HepG2 (cell line): ENCODE measurements around the gene CALY. TPM values are rescaled to one million over a fixed set of nuclear protein-coding genes. Genes with fewer than 3 reads are reported as not detected.

Experiments
- AGO2 ChIP-seq: fragments of 200-400 bp; formaldehyde crosslinking; optimal IDR thresholded peaks from 2 replicates; pipeline ENCODE3; 2017; ENCODE audit warnings: mild to moderate bottlenecking, low read depth, low read length, moderate library complexity
- HOXA5 ChIP-seq: sonication (generic); formaldehyde crosslinking; IDR thresholded peaks from 2 replicates; pipeline ENCODE4 v1.4.0; 2020; ENCODE audit warnings: missing genetic modification reagents
- HOXD1 ChIP-seq: sonication (generic); formaldehyde crosslinking; IDR thresholded peaks from 2 replicates; pipeline ENCODE4 v1.5.0; 2020; ENCODE audit warnings: missing genetic modification reagents
- NR1H2 ChIP-seq: sonication (generic); formaldehyde crosslinking; IDR thresholded peaks from 2 replicates; pipeline ENCODE4 v1.8.1; 2022; ENCODE audit warnings: low read depth, missing genetic modification reagents, borderline replicate concordance
- PCBP2 ChIP-seq: fragments of 200-400 bp; formaldehyde crosslinking; optimal IDR thresholded peaks from 2 replicates; pipeline ENCODE3; 2018; ENCODE audit warnings: low read length, low read depth; ENCODE audit not compliant: poor library complexity, severe bottlenecking
- REL ChIP-seq: sonication (generic); formaldehyde crosslinking; conservative IDR thresholded peaks from 2 replicates; pipeline ENCODE4 v1.8.0; 2022; ENCODE audit warnings: mild to moderate bottlenecking, missing genetic modification reagents, moderate library complexity
- RFX5 ChIP-seq: IDR thresholded peaks from 2 replicates; pipeline ENCODE4 v1.6.1; 2011; ENCODE audit warnings: low read depth, low read length, improper control_type of control experiment
- TEAD2 ChIP-seq: sonication (generic); formaldehyde crosslinking; IDR thresholded peaks from 2 replicates; pipeline ENCODE4 v1.9.0; 2021; ENCODE audit warnings: missing genetic modification reagents
- TIGD3 ChIP-seq: sonication (generic); formaldehyde crosslinking; IDR thresholded peaks from 2 replicates; pipeline ENCODE4 v1.5.1; 2020; ENCODE audit warnings: mild to moderate bottlenecking, missing genetic modification reagents, borderline replicate concordance
- USF2 ChIP-seq, 2 experiments: sonication (generic) in 1 of 2; formaldehyde crosslinking in 1 of 2; IDR thresholded peaks; 2 replicates each; pipeline versions ENCODE4 v1.5.1 to v1.6.1; 2011 to 2020; ENCODE audit warnings: borderline replicate concordance in 1 of 2, low read depth in 1 of 2, low read length in 1 of 2, mild to moderate bottlenecking in 1 of 2, missing genetic modification reagents in 1 of 2, moderate library complexity in 1 of 2
- ZBTB37 ChIP-seq: sonication (generic); formaldehyde crosslinking; IDR thresholded peaks from 2 replicates; pipeline ENCODE4 v1.4.0; 2020; ENCODE audit warnings: mild to moderate bottlenecking, missing genetic modification reagents
- ZFP62 ChIP-seq: sonication (generic); formaldehyde crosslinking; IDR thresholded peaks from 2 replicates; pipeline ENCODE4 v1.4.0; 2020; ENCODE audit warnings: missing genetic modification reagents
- ZNF713 ChIP-seq: sonication (generic); formaldehyde crosslinking; IDR thresholded peaks from 2 replicates; pipeline ENCODE4 v1.4.0; 2020; ENCODE audit warnings: mild to moderate bottlenecking, missing genetic modification reagents
- polyA plus RNA-seq, 8 experiments: library from polyadenylated mRNA; depleted of rRNA in 3 of 8; stranded (reverse) in 7 of 8; unstranded in 1 of 8; fragments of >200 nt; fragmentation: Illumina TruSeq in 4 of 8; extraction: Trizol in 4 of 8; gene quantifications; 2 replicates each; pipeline versions ENCODE4 v1.2.1 to v1.2.3, GENCODE V29; 2011 to 2016; ENCODE audit warnings: low read depth in 4 of 8, missing spikeins in 1 of 8, mixed read lengths in 1 of 8; ENCODE audit not compliant: insufficient read depth in 1 of 8
- total RNA-seq, 5 experiments: library from RNA; depleted of rRNA; stranded (reverse); fragments of >200 nt; fragmentation: Illumina TruSeq; extraction: Trizol; gene quantifications; 2 replicates each; pipeline ENCODE4 v1.2.3, GENCODE V29; 2016; ENCODE audit warnings: low read depth in 1 of 5
- TF ChIP-seq, protein P1 (sequence below): sonication (generic); formaldehyde crosslinking; IDR thresholded peaks from 2 replicates; pipeline ENCODE4 v1.5.1; 2020; ENCODE audit warnings: mild to moderate bottlenecking, missing genetic modification reagents, borderline replicate concordance
- TF ChIP-seq, protein P2 (sequence below): sonication (generic); formaldehyde crosslinking; IDR thresholded peaks from 2 replicates; pipeline ENCODE4 v1.4.0; 2020; ENCODE audit warnings: missing genetic modification reagents

The CALY gene
- total and polyA plus RNA-seq, 2 of the 13 experiments (the other 11 are each of a cell fraction or from before 2014, with no cell fraction given): 0.08 TPM; not detected in 1

DNA sequence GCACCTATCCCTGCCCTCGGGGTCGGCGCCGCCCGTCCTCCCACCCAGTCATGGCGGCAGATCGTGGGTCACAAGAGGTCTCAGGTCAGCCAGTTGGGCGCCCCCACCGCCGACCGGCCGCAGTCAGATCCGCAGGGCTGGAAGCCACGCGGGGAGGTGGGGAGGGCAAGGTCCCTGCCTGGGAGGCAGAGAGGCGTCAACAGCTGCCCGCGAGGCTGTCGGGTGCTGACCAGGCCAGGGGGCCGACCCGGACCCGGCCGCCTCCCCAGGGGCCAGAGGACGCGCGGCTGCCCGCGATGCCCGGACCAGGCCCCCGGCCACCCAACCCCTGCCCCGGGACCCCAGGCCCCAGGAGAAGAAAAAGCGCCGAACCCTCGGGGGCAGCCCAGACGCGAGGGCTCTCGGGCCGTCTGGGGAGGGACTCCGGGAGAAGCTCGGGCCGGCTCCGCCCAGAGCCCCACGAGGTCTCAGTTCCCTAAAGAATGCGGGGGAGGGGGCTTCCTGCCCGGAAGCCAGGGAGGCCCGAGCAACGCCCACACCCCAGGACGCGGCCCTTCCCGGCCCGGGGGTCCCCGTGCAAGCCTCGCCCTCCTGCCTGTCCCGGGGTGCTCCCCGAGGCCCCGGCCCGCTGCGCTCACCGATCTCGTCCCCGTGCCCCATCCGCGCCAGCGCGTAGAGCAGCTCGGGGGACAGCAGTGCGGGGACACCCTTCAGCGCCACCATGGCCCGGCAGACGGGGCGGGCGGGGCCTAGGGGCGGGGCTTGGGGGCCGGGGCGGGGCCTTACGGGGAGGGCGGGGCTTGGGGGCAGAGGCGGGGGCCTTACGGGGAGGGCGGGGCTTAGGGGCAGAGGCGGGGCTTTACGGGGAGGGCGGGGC is 20.8 kb upstream of the CALY start, which contains the start of gene FUOM (continued):
- TF ChIP-seq USF2 (IDR thresholded peaks at IDR 0.05; ENCODE audit: low read depth, low read length) (no peak), USF2 (CRISPR knock-in tag; IDR thresholded peaks at IDR 0.05; ENCODE audit: borderline replicate concordance) (no peak), RFX5 (no peak), TEAD2 (CRISPR knock-in tag) (no peak), HOXD1 (no peak), ZNF713 (CRISPR knock-in tag) (no peak), REL (CRISPR knock-in tag) (no peak; the same call in 1 of the 2 replicates), ZFP62 (CRISPR knock-in tag) (no peak), AGO2 (peak; percentile 73), NR1H2 (CRISPR knock-in tag) (no peak), TIGD3 (CRISPR knock-in tag) (no peak; the same call in 1 of the 2 replicates), ZBTB37 (CRISPR knock-in tag) (no peak), PCBP2 (no peak), HOXA5 (CRISPR knock-in tag) (no peak)
- TF ChIP-seq, protein P1, sequence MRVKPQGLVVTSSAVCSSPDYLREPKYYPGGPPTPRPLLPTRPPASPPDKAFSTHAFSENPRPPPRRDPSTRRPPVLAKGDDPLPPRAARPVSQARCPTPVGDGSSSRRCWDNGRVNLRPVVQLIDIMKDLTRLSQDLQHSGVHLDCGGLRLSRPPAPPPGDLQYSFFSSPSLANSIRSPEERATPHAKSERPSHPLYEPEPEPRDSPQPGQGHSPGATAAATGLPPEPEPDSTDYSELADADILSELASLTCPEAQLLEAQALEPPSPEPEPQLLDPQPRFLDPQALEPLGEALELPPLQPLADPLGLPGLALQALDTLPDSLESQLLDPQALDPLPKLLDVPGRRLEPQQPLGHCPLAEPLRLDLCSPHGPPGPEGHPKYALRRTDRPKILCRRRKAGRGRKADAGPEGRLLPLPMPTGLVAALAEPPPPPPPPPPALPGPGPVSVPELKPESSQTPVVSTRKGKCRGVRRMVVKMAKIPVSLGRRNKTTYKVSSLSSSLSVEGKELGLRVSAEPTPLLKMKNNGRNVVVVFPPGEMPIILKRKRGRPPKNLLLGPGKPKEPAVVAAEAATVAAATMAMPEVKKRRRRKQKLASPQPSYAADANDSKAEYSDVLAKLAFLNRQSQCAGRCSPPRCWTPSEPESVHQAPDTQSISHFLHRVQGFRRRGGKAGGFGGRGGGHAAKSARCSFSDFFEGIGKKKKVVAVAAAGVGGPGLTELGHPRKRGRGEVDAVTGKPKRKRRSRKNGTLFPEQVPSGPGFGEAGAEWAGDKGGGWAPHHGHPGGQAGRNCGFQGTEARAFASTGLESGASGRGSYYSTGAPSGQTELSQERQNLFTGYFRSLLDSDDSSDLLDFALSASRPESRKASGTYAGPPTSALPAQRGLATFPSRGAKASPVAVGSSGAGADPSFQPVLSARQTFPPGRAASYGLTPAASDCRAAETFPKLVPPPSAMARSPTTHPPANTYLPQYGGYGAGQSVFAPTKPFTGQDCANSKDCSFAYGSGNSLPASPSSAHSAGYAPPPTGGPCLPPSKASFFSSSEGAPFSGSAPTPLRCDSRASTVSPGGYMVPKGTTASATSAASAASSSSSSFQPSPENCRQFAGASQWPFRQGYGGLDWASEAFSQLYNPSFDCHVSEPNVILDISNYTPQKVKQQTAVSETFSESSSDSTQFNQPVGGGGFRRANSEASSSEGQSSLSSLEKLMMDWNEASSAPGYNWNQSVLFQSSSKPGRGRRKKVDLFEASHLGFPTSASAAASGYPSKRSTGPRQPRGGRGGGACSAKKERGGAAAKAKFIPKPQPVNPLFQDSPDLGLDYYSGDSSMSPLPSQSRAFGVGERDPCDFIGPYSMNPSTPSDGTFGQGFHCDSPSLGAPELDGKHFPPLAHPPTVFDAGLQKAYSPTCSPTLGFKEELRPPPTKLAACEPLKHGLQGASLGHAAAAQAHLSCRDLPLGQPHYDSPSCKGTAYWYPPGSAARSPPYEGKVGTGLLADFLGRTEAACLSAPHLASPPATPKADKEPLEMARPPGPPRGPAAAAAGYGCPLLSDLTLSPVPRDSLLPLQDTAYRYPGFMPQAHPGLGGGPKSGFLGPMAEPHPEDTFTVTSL (CRISPR knock-in tag): no peak
- TF ChIP-seq, protein P2, sequence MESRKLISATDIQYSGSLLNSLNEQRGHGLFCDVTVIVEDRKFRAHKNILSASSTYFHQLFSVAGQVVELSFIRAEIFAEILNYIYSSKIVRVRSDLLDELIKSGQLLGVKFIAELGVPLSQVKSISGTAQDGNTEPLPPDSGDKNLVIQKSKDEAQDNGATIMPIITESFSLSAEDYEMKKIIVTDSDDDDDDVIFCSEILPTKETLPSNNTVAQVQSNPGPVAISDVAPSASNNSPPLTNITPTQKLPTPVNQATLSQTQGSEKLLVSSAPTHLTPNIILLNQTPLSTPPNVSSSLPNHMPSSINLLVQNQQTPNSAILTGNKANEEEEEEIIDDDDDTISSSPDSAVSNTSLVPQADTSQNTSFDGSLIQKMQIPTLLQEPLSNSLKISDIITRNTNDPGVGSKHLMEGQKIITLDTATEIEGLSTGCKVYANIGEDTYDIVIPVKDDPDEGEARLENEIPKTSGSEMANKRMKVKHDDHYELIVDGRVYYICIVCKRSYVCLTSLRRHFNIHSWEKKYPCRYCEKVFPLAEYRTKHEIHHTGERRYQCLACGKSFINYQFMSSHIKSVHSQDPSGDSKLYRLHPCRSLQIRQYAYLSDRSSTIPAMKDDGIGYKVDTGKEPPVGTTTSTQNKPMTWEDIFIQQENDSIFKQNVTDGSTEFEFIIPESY (CRISPR knock-in tag): no peak
